Uterus (tissue), 2 donors: ENCODE data around the gene TGFBR3L.

ENCODE experiments used
- CTCF ChIP-seq, 4 experiments: fragments of 200-600 bp in 2 of 4; fragments of 450-650 bp in 2 of 4; sonication (generic) in 2 of 4; IDR thresholded peaks; one replicate each; pipeline ENCODE4 v1.5.1; 2016 to 2019; ENCODE audit warnings: antibody characterized with exemption in 4 of 4, mild to moderate bottlenecking in 2 of 4, moderate library complexity in 1 of 4
- POLR2A ChIP-seq, 2 donors: fragments of 450-650 bp; IDR thresholded peaks; one replicate each; pipeline ENCODE4 v1.6.1; 2016; ENCODE audit warnings: antibody characterized with exemption in 2 of 2, mild to moderate bottlenecking in 1 of 2, moderate library complexity in 1 of 2

- TF ChIP-seq CTCF (IDR thresholded peaks at IDR 0.05) (no peak), POLR2A (IDR thresholded peaks at IDR 0.05) (no peak)
Measured at GRCh38 chr19:7932930-7933300, 18.3 kb downstream of the TGFBR3L start.
